HepG2 (cell line): ENCODE measurements around the gene CDK10. TPM values are rescaled to one million over a fixed set of nuclear protein-coding genes. Genes with fewer than 3 reads are reported as not detected.
A peak's percentile ranks its signal among the peaks of the same experiment; 100 is the strongest.

Experiments
- CBX2 ChIP-seq, 2 experiments: fragments of 200-600 bp in 1 of 2; sonication (generic); formaldehyde crosslinking in 1 of 2; IDR thresholded peaks; 2 replicates each; pipeline versions ENCODE4 v1.7.0 to v1.8.1; 2018 to 2022; ENCODE audit warnings: low read depth in 2 of 2, low read length in 1 of 2, mild to moderate bottlenecking in 1 of 2, missing genetic modification reagents in 1 of 2
- KDM3A ChIP-seq: IDR thresholded peaks from 2 replicates; pipeline ENCODE4 v1.6.1; 2018; ENCODE audit warnings: low read depth, missing compliant biosample characterization
- KLF16 ChIP-seq, 2 experiments: sonication (generic) in 1 of 2; formaldehyde crosslinking in 1 of 2; IDR thresholded peaks; 2 replicates each; pipeline versions ENCODE4 v1.6.1 to v1.8.0; 2016 to 2023; ENCODE audit warnings: missing genetic modification reagents in 2 of 2, missing compliant biosample characterization in 1 of 2
- LCORL ChIP-seq, 2 experiments: fragments of 450-650 bp in 1 of 2; sonication (generic) in 1 of 2; formaldehyde crosslinking in 1 of 2; IDR thresholded peaks; 2 replicates each; pipeline versions ENCODE4 v1.5.0 to v1.6.1; 2017 to 2020; ENCODE audit warnings: antibody characterized with exemption in 1 of 2, missing genetic modification reagents in 1 of 2
- MAF1 ChIP-seq: sonication (generic); formaldehyde crosslinking; IDR thresholded peaks from 2 replicates; pipeline ENCODE4 v1.5.0; 2020; ENCODE audit warnings: missing genetic modification reagents, borderline replicate concordance
- PAX8 ChIP-seq: sonication (generic); formaldehyde crosslinking; IDR thresholded peaks from 2 replicates; pipeline ENCODE4 v1.8.0; 2022; ENCODE audit warnings: mild to moderate bottlenecking, missing genetic modification reagents, borderline replicate concordance
- PHF8 ChIP-seq: sonication (generic); formaldehyde crosslinking; IDR thresholded peaks from 2 replicates; pipeline ENCODE4 v1.5.0; 2020; ENCODE audit warnings: missing genetic modification reagents
- TEF ChIP-seq: sonication (generic); formaldehyde crosslinking; IDR thresholded peaks from 2 replicates; pipeline ENCODE4 v1.5.0; 2020; ENCODE audit warnings: missing genetic modification reagents
- ZBTB34 ChIP-seq: sonication (generic); formaldehyde crosslinking; IDR thresholded peaks from 2 replicates; pipeline ENCODE4 v1.8.0; 2022; ENCODE audit warnings: mild to moderate bottlenecking, missing genetic modification reagents
- ZFP91 ChIP-seq: sonication (generic); formaldehyde crosslinking; IDR thresholded peaks from 2 replicates; pipeline ENCODE4 v1.9.0; 2022; ENCODE audit warnings: missing genetic modification reagents, mild to moderate bottlenecking, borderline replicate concordance
- ZNF34 ChIP-seq: sonication (generic); formaldehyde crosslinking; IDR thresholded peaks from 2 replicates; pipeline ENCODE4 v1.4.0; 2020; ENCODE audit warnings: mild to moderate bottlenecking, missing genetic modification reagents, borderline replicate concordance
- ZNF660 ChIP-seq: sonication (generic); formaldehyde crosslinking; IDR thresholded peaks from 2 replicates; pipeline ENCODE4 v1.5.1; 2020; ENCODE audit warnings: mild to moderate bottlenecking, low read depth, missing genetic modification reagents, borderline replicate concordance
- ZNF724P ChIP-seq: sonication (generic); formaldehyde crosslinking; IDR thresholded peaks from 2 replicates; pipeline ENCODE4 v1.8.0; 2022; ENCODE audit warnings: missing genetic modification reagents, borderline replicate concordance
- ZNF768 ChIP-seq: sonication (generic); formaldehyde crosslinking; IDR thresholded peaks from 2 replicates; pipeline ENCODE4 v1.4.0; 2020; ENCODE audit warnings: missing genetic modification reagents
- ZNF792 ChIP-seq: IDR thresholded peaks from 2 replicates; pipeline ENCODE4 v1.6.1; 2016
- polyA plus RNA-seq, 8 experiments: library from polyadenylated mRNA; depleted of rRNA in 3 of 8; stranded (reverse) in 7 of 8; unstranded in 1 of 8; fragments of >200 nt; fragmentation: Illumina TruSeq in 4 of 8; extraction: Trizol in 4 of 8; gene quantifications; 2 replicates each; pipeline versions ENCODE4 v1.2.1 to v1.2.3, GENCODE V29; 2011 to 2016; ENCODE audit warnings: low read depth in 4 of 8, missing spikeins in 1 of 8, mixed read lengths in 1 of 8; ENCODE audit not compliant: insufficient read depth in 1 of 8
- total RNA-seq, 5 experiments: library from RNA; depleted of rRNA; stranded (reverse); fragments of >200 nt; fragmentation: Illumina TruSeq; extraction: Trizol; gene quantifications; 2 replicates each; pipeline ENCODE4 v1.2.3, GENCODE V29; 2016; ENCODE audit warnings: low read depth in 1 of 5
- TF ChIP-seq, protein P1 (sequence below): sonication (generic); formaldehyde crosslinking; IDR thresholded peaks from 2 replicates; pipeline ENCODE4 v1.8.0; 2022; ENCODE audit warnings: mild to moderate bottlenecking, missing genetic modification reagents, moderate library complexity
- TF ChIP-seq, protein P2 (sequence below): sonication (generic); IDR thresholded peaks from 2 replicates; pipeline ENCODE4 v1.6.1; 2016; ENCODE audit warnings: low read depth, borderline replicate concordance
- TF ChIP-seq, protein P3 (sequence below): sonication (generic); formaldehyde crosslinking; IDR thresholded peaks from 2 replicates; pipeline ENCODE4 v1.4.0; 2020; ENCODE audit warnings: mild to moderate bottlenecking, missing genetic modification reagents, borderline replicate concordance

The CDK10 gene
- total and polyA plus RNA-seq, 2 of the 13 experiments (the other 11 are each of a cell fraction or from before 2014, with no cell fraction given): 2.5 to 3.9 TPM

GRCh38 chr16:89693931-89694783 is 7.7 kb downstream of the CDK10 start (continued):
- TF ChIP-seq, protein P1, sequence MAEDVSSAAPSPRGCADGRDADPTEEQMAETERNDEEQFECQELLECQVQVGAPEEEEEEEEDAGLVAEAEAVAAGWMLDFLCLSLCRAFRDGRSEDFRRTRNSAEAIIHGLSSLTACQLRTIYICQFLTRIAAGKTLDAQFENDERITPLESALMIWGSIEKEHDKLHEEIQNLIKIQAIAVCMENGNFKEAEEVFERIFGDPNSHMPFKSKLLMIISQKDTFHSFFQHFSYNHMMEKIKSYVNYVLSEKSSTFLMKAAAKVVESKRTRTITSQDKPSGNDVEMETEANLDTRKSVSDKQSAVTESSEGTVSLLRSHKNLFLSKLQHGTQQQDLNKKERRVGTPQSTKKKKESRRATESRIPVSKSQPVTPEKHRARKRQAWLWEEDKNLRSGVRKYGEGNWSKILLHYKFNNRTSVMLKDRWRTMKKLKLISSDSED (CRISPR knock-in tag): no peak
- TF ChIP-seq KLF16 (CRISPR knock-in tag; IDR thresholded peaks at IDR 0.05) (0 out of 4 replicates have a peak, but pooled peaks of 1 of the 2 experiments have one; percentile 19), ZNF660 (CRISPR knock-in tag) (peak; percentile 40; the same call in 1 of the 2 replicates), ZFP91 (CRISPR knock-in tag) (peak; percentile 58; the same call in 1 of the 2 replicates), ZNF792 (CRISPR knock-in tag) (no peak), ZNF724P (CRISPR knock-in tag) (peak; percentile 50; the same call in 1 of the 2 replicates), PHF8 (no peak), ZNF768 (CRISPR knock-in tag) (no peak), PAX8 (CRISPR knock-in tag) (no peak), CBX2 (IDR thresholded peaks at IDR 0.05; ENCODE audit: low read depth, low read length) (no peak), CBX2 (CRISPR knock-in tag; IDR thresholded peaks at IDR 0.05; ENCODE audit: low read depth) (no peak), LCORL (IDR thresholded peaks at IDR 0.05) (no peak), LCORL (CRISPR knock-in tag; IDR thresholded peaks at IDR 0.05) (peak; percentile 84), ZBTB34 (CRISPR knock-in tag) (peak; percentile 40; the same call in 1 of the 2 replicates), KDM3A (CRISPR knock-in tag) (peak; percentile 84; the same call in 1 of the 2 replicates), ZNF34 (CRISPR knock-in tag) (no peak), MAF1 (CRISPR knock-in tag) (no peak), TEF (CRISPR knock-in tag) (no peak)
- TF ChIP-seq, protein P2, sequence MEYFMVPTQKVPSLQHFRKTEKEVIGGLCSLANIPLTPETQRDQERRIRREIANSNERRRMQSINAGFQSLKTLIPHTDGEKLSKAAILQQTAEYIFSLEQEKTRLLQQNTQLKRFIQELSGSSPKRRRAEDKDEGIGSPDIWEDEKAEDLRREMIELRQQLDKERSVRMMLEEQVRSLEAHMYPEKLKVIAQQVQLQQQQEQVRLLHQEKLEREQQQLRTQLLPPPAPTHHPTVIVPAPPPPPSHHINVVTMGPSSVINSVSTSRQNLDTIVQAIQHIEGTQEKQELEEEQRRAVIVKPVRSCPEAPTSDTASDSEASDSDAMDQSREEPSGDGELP: 0 out of 2 replicates have a peak, but pooled peaks have one; percentile 6
- TF ChIP-seq, protein P3, sequence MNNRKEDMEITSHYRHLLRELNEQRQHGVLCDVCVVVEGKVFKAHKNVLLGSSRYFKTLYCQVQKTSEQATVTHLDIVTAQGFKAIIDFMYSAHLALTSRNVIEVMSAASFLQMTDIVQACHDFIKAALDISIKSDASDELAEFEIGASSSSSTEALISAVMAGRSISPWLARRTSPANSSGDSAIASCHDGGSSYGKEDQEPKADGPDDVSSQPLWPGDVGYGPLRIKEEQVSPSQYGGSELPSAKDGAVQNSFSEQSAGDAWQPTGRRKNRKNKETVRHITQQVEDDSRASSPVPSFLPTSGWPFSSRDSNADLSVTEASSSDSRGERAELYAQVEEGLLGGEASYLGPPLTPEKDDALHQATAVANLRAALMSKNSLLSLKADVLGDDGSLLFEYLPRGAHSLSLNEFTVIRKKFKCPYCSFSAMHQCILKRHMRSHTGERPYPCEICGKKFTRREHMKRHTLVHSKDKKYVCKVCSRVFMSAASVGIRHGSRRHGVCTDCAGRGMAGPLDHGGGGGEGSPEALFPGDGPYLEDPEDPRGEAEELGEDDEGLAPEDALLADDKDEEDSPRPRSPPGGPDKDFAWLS (CRISPR knock-in tag): no peak
